ENCODE results near the gene SPTLC2.
"Not testable (repeated sequence)": the region's sequence is repeated elsewhere in the genome, so short reads cannot be mapped to it uniquely, and the experiment has no call there.

SPTLC2 gene

GRCh38 chr14:77590845-77591485 lies 25.5 kb downstream of the SPTLC2 start:
- TF ChIP-seq CTCF (IDR thresholded peaks at IDR 0.05; ENCODE audit: extremely low read depth, insufficient read depth, missing control alignments) = no peak

GRCh38 chr14:77589099-77589498 lies 27.3 kb downstream of the SPTLC2 start:
- no peak for DNase-seq (ENCODE audit: low spot score)
- in situ Hi-C loops (cut with MboI; ENCODE audit: low pct_unique_long_range_greater_than_20kb, low sequenced_read_pairs, unreplicated experiment) = no loop called here
- TF ChIP-seq CTCF (IDR thresholded peaks at IDR 0.05; ENCODE audit: extremely low read depth, insufficient read depth, missing control alignments) = no peak

More at GRCh38 chr14:77590845-77591485, 25.5 kb downstream of the SPTLC2 start:
- DNase-seq (ENCODE audit: low spot score) = no peak
- in situ Hi-C loops (cut with MboI; ENCODE audit: low pct_unique_long_range_greater_than_20kb, low sequenced_read_pairs, unreplicated experiment) = no loop called here

- in situ Hi-C loops (cut with MboI; ENCODE audit: low pct_unique_long_range_greater_than_20kb, low sequenced_read_pairs, unreplicated experiment); DNase-seq (ENCODE audit: low spot score): not testable (repeated sequence)
Observed at GRCh38 chr14:77588411-77589025, 27.9 kb downstream of the SPTLC2 start.

- in situ Hi-C loops (cut with MboI; ENCODE audit: low pct_unique_long_range_greater_than_20kb, low sequenced_read_pairs, unreplicated experiment) = no loop called here
- TF ChIP-seq CTCF (IDR thresholded peaks at IDR 0.05; ENCODE audit: extremely low read depth, insufficient read depth, missing control alignments) = no peak
- DNase-seq (ENCODE audit: low spot score) = no peak
Observed at GRCh38 chr14:77585385-77585784, 31.1 kb downstream of the SPTLC2 start.

- DNase-seq (ENCODE audit: low spot score) = no peak
- in situ Hi-C loops (cut with MboI; ENCODE audit: low pct_unique_long_range_greater_than_20kb, low sequenced_read_pairs, unreplicated experiment) = no loop called here
Observed at GRCh38 chr14:77584809-77585208, 31.6 kb downstream of the SPTLC2 start.

GRCh38 chr14:77583657-77584056 lies 32.8 kb downstream of the SPTLC2 start:
- in situ Hi-C loops (cut with MboI; ENCODE audit: low pct_unique_long_range_greater_than_20kb, low sequenced_read_pairs, unreplicated experiment) = no loop called here
- TF ChIP-seq CTCF (IDR thresholded peaks at IDR 0.05; ENCODE audit: extremely low read depth, insufficient read depth, missing control alignments) = no peak
- no peak for DNase-seq (ENCODE audit: low spot score)

More at GRCh38 chr14:77584809-77585208, 31.6 kb downstream of the SPTLC2 start:
- no peak for TF ChIP-seq CTCF (IDR thresholded peaks at IDR 0.05; ENCODE audit: extremely low read depth, insufficient read depth, missing control alignments)

GRCh38 chr14:77582511-77582910 lies 33.9 kb downstream of the SPTLC2 start:
- in situ Hi-C loops (cut with MboI; ENCODE audit: low pct_unique_long_range_greater_than_20kb, low sequenced_read_pairs, unreplicated experiment) = no loop called here
- no peak for DNase-seq (ENCODE audit: low spot score)
- TF ChIP-seq CTCF (IDR thresholded peaks at IDR 0.05; ENCODE audit: extremely low read depth, insufficient read depth, missing control alignments) = no peak
